BE2C (cell line): ENCODE measurements around the gene NKX2-1.

Source experiments
- DNase-seq: peaks from one replicate; pipeline ENCODE4 v3.0.0-alpha.2; 2020
- H3K27me3 ChIP-seq: fragments of 250-450 bp; sonication (Bioruptor Pico); 2 replicates; pipeline ENCODE4 v1.5.1; 2020; ENCODE audit warnings: mild to moderate bottlenecking
- H3K36me3 ChIP-seq: fragments of 250-450 bp; sonication (Bioruptor Pico); 2 replicates; pipeline ENCODE4 v1.5.1; 2020; ENCODE audit warnings: mild to moderate bottlenecking
- H3K4me1 ChIP-seq: fragments of 250-450 bp; sonication (Bioruptor Pico); 2 replicates; pipeline ENCODE4 v1.5.1; 2020
- H3K4me3 ChIP-seq: 2 replicates; pipeline ENCODE4 v1.5.1; 2011; ENCODE audit warnings: low read depth, low read length
- H3K9me3 ChIP-seq: fragments of 250-450 bp; sonication (Bioruptor Pico); 2 replicates; pipeline ENCODE4 v1.5.1; 2020
- CTCF ChIP-seq: IDR thresholded peaks from 2 replicates; pipeline ENCODE4 v1.5.1; 2012; ENCODE audit warnings: mild to moderate bottlenecking, low read depth, low read length

NKX2-1 gene

GRCh38 chr14:36510874-36511273 lies 9.2 kb downstream of the NKX2-1 start:
- DNase-seq, result no peak

GRCh38 chr14:36510078-36510799 lies 9.8 kb downstream of the NKX2-1 start:
- Histone ChIP-seq H3K36me3 (no peaks in the 10 kb centered on the region), H3K4me1 (no peaks in the 10 kb centered on the region), H3K9me3 (no peaks in the 10 kb centered on the region), H3K4me3 (no peak overlapping the region), H3K27me3 (peaks cover 91% of the 10 kb centered on the region)
- TF ChIP-seq CTCF, result no peak
- DNase-seq, result no peak

More at GRCh38 chr14:36510874-36511273, 9.2 kb downstream of the NKX2-1 start:
- Histone ChIP-seq H3K9me3 (no peaks in the 10 kb centered on the region), H3K4me3 (no peak overlapping the region), H3K36me3 (no peaks in the 10 kb centered on the region), H3K27me3 (peaks cover 92% of the 10 kb centered on the region), H3K4me1 (no peaks in the 10 kb centered on the region)
- no peak for TF ChIP-seq CTCF

DNA sequence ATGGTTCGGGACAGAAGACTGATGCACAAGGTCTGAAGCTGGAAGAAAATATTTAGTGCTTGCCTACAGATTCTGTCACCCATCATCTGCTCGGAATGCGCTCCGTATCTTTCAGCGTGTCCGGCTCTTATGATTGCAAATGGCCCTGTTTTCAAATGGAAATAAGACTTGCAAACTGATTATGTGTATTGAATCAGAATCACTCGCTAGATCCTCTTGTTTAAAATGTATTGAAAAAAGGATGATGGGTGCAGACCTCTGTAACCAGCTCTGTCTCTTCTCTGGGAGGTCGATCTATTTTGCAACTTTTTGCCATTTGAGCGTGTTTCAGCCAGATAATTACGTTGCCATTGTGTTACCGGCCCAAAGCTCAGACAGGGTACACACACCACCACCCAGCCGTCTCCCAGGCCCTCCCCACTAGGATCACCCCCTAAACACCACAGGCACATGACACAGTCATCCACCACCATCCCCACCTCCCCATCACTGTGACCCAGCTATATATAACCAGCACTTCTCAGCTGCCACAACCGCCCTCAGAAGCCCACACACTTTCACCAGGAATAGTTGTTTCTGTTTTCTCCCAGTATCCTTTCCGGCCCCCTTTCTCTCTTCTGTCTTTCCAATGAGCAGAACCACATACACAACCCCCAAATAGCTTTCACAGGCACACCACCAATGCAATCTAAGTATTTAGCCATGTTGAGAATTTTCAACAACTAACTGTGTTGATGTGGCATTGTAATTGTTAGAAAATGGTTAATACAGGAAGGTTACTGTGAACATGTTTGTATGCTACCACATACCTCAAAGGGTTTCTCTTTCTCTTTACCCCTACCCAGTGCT lies 10.7 kb downstream of the NKX2-1 start:
- no peak for TF ChIP-seq CTCF
- Histone ChIP-seq H3K4me1 (no peaks in the 10 kb centered on the region), H3K9me3 (no peaks in the 10 kb centered on the region), H3K4me3 (no peak overlapping the region), H3K36me3 (no peaks in the 10 kb centered on the region), H3K27me3 (peaks cover 91% of the 10 kb centered on the region)
- DNase-seq, result no peak

GRCh38 chr14:36508418-36509068 lies 11.5 kb downstream of the NKX2-1 start:
- Histone ChIP-seq H3K4me1 (no peaks in the 10 kb centered on the region), H3K36me3 (no peaks in the 10 kb centered on the region), H3K9me3 (no peaks in the 10 kb centered on the region), H3K27me3 (peaks cover 91% of the 10 kb centered on the region), H3K4me3 (no peak overlapping the region)
- no peak for TF ChIP-seq CTCF
- no peak for DNase-seq

DNA sequence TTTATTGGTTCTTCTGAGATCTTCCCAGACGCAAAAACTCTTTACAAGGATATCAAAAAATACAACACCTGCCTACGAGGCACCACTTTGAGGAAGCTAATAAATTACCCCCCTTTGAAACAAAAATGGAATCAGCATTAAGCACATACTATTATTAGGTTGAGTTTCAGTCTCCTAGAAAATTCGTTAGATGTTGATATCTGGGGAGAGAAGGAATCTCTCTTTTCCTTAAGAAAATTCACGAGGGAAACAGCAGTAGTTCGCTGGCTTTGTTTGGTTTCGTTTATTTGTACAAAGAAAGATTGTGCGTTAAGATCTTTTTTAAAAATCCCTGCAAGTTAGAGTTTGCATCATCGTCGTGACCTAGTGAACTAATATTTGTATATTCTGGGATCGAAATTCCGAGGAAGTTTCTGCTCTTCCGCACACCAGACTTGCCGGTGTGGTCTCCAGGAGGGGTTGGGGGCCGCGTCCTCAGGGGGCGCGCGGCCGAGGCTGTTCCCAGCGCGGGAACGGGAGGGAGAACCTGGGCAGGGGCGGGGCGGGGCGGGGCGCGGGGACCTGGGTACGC lies 12.1 kb downstream of the NKX2-1 start:
- H3K36me3 ChIP-seq, result no peaks in the 10 kb centered on the region
- H3K27me3 ChIP-seq, result peaks cover 91% of the 10 kb centered on the region
- no peak for DNase-seq
- TF ChIP-seq CTCF, result no peak
- no peaks in the 10 kb centered on the region for H3K9me3 ChIP-seq
- H3K4me3 ChIP-seq, result no peak overlapping the region
- H3K4me1 ChIP-seq, result no peaks in the 10 kb centered on the region
